MM.1S (cell line): ENCODE results near the gene THRB.

Experiments used
- DNase-seq: peaks from one replicate; pipeline ENCODE4 v3.0.0-alpha.2; 2015
- H2AFZ ChIP-seq: fragments of 300-600 bp; sonication (generic); 2 replicates; pipeline ENCODE4 v1.6.0; 2016; ENCODE audit warnings: antibody characterized with exemption, low read length
- H3F3A ChIP-seq: fragments of 300-600 bp; sonication (generic); 2 replicates; pipeline ENCODE4 v1.6.1; 2016; ENCODE audit warnings: mild to moderate bottlenecking, antibody characterized with exemption, low read length, moderate library complexity, mixed read lengths; ENCODE audit not compliant: insufficient read depth
- H3K27ac ChIP-seq: fragments of 300-600 bp; sonication (generic); 2 replicates; pipeline ENCODE4 v1.5.1; 2016; ENCODE audit warnings: mild to moderate bottlenecking, low read length
- H3K27me3 ChIP-seq: fragments of 300-600 bp; sonication (generic); replicated peaks from 2 replicates; pipeline ENCODE4 v1.6.0; 2016; ENCODE audit warnings: low read length; ENCODE audit not compliant: insufficient read depth
- H3K36me3 ChIP-seq: fragments of 300-600 bp; sonication (generic); replicated peaks from 2 replicates; pipeline ENCODE4 v1.6.1; 2016; ENCODE audit warnings: mild to moderate bottlenecking, low read length, mixed read lengths; ENCODE audit not compliant: insufficient read depth
- H3K4me1 ChIP-seq: fragments of 300-600 bp; sonication (generic); 2 replicates; pipeline ENCODE4 v1.6.1; 2016; ENCODE audit warnings: low read length, mixed read lengths
- H3K4me2 ChIP-seq: fragments of 300-600 bp; sonication (generic); 2 replicates; pipeline ENCODE4 v1.6.0; 2016; ENCODE audit warnings: low read depth, low read length
- H3K4me3 ChIP-seq: fragments of 300-600 bp; sonication (generic); 2 replicates; pipeline ENCODE4 v1.5.1; 2016; ENCODE audit warnings: low read length, mixed read lengths
- H3K79me2 ChIP-seq: fragments of 300-600 bp; sonication (generic); 2 replicates; pipeline ENCODE4 v1.6.1; 2016; ENCODE audit warnings: mixed run types, low read length, mixed read lengths
- H3K9ac ChIP-seq: fragments of 300-600 bp; sonication (generic); 2 replicates; pipeline ENCODE4 v1.6.1; 2016; ENCODE audit warnings: low read length, mixed read lengths
- H3K9me2 ChIP-seq: fragments of 300-600 bp; sonication (generic); replicated peaks from 2 replicates; pipeline ENCODE4 v1.6.1; 2016; ENCODE audit warnings: mild to moderate bottlenecking, low read length, mixed read lengths; ENCODE audit not compliant: insufficient read depth
- H3K9me3 ChIP-seq: fragments of 300-600 bp; sonication (generic); replicated peaks from 2 replicates; pipeline ENCODE4 v1.6.1; 2016; ENCODE audit warnings: mild to moderate bottlenecking, low read length, mixed read lengths; ENCODE audit not compliant: insufficient read depth
- H4K20me1 ChIP-seq: fragments of 300-600 bp; sonication (generic); 2 replicates; pipeline ENCODE4 v1.6.1; 2016; ENCODE audit warnings: mild to moderate bottlenecking, low read length, moderate library complexity, mixed read lengths; ENCODE audit not compliant: insufficient read depth
- EZH2 ChIP-seq: fragments of 300-600 bp; sonication (generic); optimal IDR thresholded peaks from 2 replicates; pipeline ENCODE3; 2017; ENCODE audit warnings: low read depth, mild to moderate bottlenecking, antibody characterized with exemption, low read length, mixed read lengths
- EZH2phosphoT487 ChIP-seq: fragments of 300-600 bp; sonication (generic); IDR thresholded peaks from 2 replicates; pipeline ENCODE4 v1.6.1; 2018; ENCODE audit warnings: antibody characterized with exemption, low read length
- TF ChIP-seq, protein P1 (sequence below): fragments of 300-600 bp; sonication (generic); IDR thresholded peaks from 2 replicates; pipeline ENCODE4 v1.5.1; 2016; ENCODE audit warnings: antibody characterized with exemption, low read length, mixed read lengths

The THRB gene

DNA sequence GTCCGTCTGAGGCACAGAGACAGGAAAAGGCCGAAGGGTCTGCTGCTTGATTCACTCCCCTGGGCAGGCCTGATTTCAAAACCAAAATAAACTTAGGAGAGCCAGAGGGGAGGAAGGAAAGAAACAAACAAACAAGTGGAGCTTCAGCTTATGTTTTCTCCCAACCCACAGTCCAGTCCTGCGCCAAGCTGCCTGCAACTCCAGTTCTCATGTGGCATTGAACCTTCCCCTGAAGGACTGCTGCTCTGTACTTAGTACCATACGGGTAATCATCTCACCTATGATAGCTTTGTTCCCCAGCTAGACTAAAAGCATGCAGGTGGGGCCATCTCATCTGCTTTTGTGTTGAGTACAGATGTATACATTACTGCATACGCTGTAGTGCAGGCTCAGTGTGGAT, 236.4 kb downstream of the THRB start:
- H3K27ac ChIP-seq = no peak overlapping the region
- no peaks in the 10 kb centered on the region for H3K9me3 ChIP-seq

DNA sequence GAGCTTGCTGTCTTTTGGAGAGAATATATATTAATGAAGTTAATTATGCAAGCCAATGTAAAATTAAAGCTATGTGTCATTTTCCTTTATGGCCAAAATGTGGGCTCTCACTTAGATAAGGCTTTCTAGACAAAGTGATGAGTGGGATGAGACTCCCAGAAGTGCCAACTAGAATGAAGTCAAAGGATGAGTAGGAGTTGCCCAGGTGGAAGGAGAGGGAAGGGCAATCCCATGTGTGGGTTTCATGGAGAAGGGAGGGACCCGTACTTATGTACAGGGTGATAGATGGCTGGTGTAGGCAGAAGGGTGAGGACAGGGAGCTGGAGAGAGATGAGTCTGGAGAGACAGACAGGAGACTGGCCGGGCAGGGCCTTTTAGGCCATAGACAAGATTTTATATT, 239.2 kb downstream of the THRB start:
- no peaks in the 10 kb centered on the region for H3F3A ChIP-seq
- no peaks in the 10 kb centered on the region for H3K9me2 ChIP-seq
- TF ChIP-seq EZH2phosphoT487 (no peak), EZH2 (no peak)
- TF ChIP-seq, protein P1, sequence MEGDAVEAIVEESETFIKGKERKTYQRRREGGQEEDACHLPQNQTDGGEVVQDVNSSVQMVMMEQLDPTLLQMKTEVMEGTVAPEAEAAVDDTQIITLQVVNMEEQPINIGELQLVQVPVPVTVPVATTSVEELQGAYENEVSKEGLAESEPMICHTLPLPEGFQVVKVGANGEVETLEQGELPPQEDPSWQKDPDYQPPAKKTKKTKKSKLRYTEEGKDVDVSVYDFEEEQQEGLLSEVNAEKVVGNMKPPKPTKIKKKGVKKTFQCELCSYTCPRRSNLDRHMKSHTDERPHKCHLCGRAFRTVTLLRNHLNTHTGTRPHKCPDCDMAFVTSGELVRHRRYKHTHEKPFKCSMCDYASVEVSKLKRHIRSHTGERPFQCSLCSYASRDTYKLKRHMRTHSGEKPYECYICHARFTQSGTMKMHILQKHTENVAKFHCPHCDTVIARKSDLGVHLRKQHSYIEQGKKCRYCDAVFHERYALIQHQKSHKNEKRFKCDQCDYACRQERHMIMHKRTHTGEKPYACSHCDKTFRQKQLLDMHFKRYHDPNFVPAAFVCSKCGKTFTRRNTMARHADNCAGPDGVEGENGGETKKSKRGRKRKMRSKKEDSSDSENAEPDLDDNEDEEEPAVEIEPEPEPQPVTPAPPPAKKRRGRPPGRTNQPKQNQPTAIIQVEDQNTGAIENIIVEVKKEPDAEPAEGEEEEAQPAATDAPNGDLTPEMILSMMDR = no peak
- H3K79me2 ChIP-seq = no peaks in the 10 kb centered on the region
- H4K20me1 ChIP-seq = no peaks in the 10 kb centered on the region
- H3K4me3 ChIP-seq = no peak overlapping the region
- no peak overlapping the region for H3K9ac ChIP-seq
- H3K36me3 ChIP-seq = no peaks in the 10 kb centered on the region
- no peaks in the 10 kb centered on the region for H3K27me3 ChIP-seq
- no peak for DNase-seq
- no peak overlapping the region for H2AFZ ChIP-seq
- no peak overlapping the region for H3K27ac ChIP-seq
- no peaks in the 10 kb centered on the region for H3K9me3 ChIP-seq
- no peaks in the 10 kb centered on the region for H3K4me1 ChIP-seq
- no peak overlapping the region for H3K4me2 ChIP-seq

More for the DNA sequence above, 236.4 kb downstream of the THRB start:
- Histone ChIP-seq H3K79me2 (no peaks in the 10 kb centered on the region), H3K4me1 (no peaks in the 10 kb centered on the region), H3K9me2 (no peaks in the 10 kb centered on the region), H3K36me3 (no peaks in the 10 kb centered on the region), H3K4me2 (no peak overlapping the region), H3K4me3 (no peak overlapping the region), H3F3A (no peaks in the 10 kb centered on the region), H2AFZ (no peak overlapping the region), H3K9ac (no peak overlapping the region), H4K20me1 (no peaks in the 10 kb centered on the region), H3K27me3 (no peaks in the 10 kb centered on the region)
- no peak for DNase-seq
- no peak for TF ChIP-seq EZH2phosphoT487
- TF ChIP-seq, protein P1 = no peak

DNA sequence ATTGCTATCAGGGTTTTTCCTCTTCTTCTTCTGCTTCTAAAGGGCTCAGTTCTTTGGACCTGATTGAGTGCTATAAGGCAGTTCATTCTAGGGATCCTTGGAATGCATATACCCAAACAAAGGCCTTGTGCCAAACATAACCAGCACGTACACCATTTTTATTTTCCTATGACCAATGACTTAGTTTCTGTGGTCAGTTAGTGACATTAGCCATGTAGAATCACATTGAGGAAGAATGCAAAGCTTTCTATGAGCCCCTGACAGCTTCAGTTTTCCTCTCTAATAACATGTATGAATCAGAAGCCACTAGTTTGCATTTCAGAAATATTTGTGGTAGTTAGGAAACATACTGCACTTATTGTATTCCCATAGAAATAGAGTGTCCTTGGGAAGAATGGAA, 240.0 kb downstream of the THRB start:
- H4K20me1 ChIP-seq = no peaks in the 10 kb centered on the region
- TF ChIP-seq, protein P1 = no peak
- TF ChIP-seq EZH2 (no peak), EZH2phosphoT487 (no peak)
- H3K9ac ChIP-seq = no peak overlapping the region
- no peaks in the 10 kb centered on the region for H3K9me2 ChIP-seq
- H3K4me1 ChIP-seq = no peaks in the 10 kb centered on the region
- no peak overlapping the region for H2AFZ ChIP-seq
- no peak overlapping the region for H3K4me3 ChIP-seq
- H3K27me3 ChIP-seq = no peaks in the 10 kb centered on the region
- no peaks in the 10 kb centered on the region for H3K9me3 ChIP-seq
- H3K4me2 ChIP-seq = no peak overlapping the region
- H3F3A ChIP-seq = no peaks in the 10 kb centered on the region
- H3K36me3 ChIP-seq = no peaks in the 10 kb centered on the region
- no peak for DNase-seq
- H3K79me2 ChIP-seq = no peaks in the 10 kb centered on the region
- H3K27ac ChIP-seq = no peak overlapping the region

DNA sequence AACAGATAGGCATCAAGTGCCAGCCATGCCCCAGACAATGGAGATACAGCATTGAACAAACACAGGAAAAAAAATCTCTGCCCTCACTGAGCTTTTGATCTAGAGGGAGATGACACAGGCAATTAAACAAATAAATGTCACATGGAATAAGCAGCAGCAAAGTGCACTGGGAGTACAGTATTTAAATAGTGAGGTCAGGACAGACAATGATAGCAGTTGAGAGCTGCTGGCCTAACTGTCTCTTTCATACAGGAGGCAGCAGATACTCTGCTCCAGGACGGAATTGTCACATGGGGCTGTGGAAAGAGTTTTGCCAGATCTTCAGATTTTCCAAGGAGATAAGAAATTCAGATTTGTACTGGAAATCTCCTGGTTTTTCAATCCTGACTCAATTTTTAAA, 241.3 kb downstream of the THRB start:
- Histone ChIP-seq H3K27ac (no peak overlapping the region), H4K20me1 (no peaks in the 10 kb centered on the region), H3K4me1 (no peaks in the 10 kb centered on the region), H3K9me2 (no peaks in the 10 kb centered on the region), H3F3A (no peaks in the 10 kb centered on the region), H3K9me3 (no peaks in the 10 kb centered on the region), H3K4me2 (no peak overlapping the region), H3K27me3 (no peaks in the 10 kb centered on the region), H3K36me3 (no peaks in the 10 kb centered on the region), H3K4me3 (no peak overlapping the region), H3K9ac (no peak overlapping the region), H3K79me2 (no peaks in the 10 kb centered on the region), H2AFZ (no peak overlapping the region)
- TF ChIP-seq EZH2 (no peak), EZH2phosphoT487 (no peak)
- TF ChIP-seq, protein P1 = no peak
- no peak for DNase-seq
